Measurements from ENCODE around the gene ZNF701.
"Not testable (repeated sequence)": the region's sequence is repeated elsewhere in the genome, so short reads cannot be mapped to it uniquely, and the experiment has no call there.

The ZNF701 gene
- 48.2 to 50.7 reads per million in 2 donors for total RNA-seq

DNA sequence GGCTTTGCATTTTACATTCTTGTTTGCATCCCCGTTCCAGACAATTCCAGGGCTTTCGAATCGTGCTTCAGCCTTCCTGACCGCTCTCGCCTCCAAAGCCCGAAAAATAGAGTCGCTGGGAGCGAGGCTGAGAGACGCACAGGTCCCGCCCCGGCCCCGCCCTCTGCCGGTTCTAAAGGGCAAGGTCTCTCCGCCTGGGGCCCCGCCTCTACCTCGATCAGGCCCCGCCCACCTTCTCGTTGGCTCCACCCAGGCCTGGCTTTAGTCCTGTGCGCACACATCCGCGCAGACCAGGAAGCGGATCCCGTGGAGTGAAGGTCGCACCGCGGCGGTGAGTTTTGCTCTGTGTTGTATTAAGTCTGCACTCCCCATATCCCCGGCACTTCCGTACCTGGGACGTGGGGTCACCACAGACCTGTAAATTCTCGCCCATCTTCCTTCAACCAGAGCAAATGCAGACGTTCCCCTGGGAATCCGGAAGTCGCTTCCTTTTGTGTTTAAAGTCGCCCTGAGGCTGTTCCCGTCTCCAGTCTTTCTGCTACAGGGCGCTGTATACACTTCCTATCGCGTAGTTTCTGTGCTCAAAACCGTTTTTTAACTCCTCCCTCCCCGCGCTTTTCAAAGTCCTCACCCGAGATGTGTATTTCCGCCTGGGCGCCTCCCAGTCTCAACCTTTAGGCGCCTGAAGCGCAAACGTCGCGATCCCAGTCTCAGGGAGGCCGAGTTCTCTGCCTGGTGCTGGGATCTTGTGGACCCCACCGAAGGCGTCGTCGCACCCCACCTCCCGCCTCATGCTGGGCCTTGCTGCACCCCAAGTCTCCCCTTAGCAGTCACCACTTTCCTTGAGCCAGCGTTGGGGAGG, at the start of gene ZNF701:
ZNF701 (plus strand) TSS at position 288 of the 862 bp plus-strand sequence. CDS start 3,861 bp downstream, outside the sequence.
- DNase-seq: peak; percentile 84

DNA sequence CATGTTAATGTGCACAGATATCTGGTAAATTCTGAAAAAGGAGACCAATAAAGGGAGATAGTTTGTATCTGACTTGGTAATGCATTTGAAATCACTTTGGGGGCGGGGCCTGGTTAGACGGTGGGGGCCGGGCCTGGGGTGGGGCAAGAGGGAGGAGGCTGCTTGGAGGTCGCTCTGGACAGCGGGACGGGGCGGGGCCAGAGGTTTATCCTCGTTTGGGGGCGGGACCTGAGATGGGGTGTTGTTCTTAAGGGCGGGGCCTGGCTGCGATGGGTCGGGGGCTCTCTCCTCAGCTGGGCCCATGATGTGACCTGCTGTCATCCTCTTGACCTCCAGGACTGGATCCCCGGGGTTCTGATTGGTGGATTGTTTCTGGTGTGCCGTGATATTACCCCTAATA, 47.5 kb upstream of the ZNF701 start:
- no peak for DNase-seq

DNA sequence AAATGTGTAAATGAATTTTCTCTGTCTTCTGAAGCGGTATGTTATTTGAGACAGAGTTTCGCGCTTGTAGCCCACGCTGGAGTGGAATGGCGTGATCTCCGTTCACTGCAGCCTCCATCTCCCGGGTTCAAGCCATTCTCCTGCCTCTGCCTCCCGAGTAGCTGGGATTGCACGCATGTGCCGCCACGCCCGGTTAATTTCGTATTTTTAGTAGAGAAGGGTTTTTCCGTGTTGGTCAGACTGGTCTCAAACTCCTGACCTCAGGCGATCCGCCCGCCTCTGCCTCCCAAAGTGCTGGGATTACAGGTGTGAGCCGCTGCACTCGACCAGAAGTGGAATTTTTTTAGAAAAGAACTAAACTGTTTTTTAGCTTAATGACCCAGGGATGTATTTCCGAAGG, 46.0 kb upstream of the ZNF701 start:
- no peak for DNase-seq

DNA sequence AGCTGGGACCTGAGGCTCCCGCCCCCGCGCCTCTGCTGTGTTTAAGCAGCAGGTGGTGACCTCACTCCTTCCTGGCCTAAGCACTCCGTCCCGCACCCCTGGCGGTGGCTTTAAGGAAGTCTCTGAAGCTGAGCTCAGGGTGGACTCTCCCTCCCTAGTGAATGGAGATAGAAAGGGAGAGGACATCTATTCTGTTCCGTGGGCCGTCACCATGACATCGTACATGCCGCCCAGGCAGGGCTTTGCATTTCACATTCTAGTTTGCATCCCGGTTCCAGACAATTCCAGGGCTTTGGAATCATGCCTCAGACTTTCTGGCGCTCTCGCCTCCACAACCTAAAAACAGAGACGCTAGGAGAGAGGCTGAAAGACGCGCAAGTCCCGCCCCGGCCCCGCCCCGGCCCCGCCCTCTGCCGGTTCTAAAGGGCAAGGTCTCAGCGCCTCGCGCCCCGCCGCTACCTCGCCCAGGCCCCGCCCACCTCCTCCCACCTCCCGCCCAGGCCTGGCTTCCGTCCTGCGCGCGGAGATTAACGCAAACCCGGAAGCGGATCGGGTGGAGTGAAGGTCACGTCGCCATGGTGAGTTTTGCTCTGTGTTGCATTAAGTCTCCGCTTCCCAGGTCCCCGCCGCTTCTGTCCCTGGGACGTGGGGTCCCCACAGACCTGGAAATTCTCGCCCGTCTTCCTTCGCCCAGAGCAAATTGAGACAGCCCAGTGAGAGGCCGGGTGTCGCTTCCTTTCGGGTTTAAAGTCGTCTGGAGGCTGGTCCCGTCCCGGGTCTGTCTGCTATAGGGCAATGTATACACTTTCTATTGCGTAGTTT, 42.7 kb upstream of the ZNF701 start, which contains the start of gene ZNF808:
ZNF808 (plus strand) TSS at position 535 of the 822 bp plus-strand sequence. CDS start 15,617 bp downstream, outside the sequence.
- DNase-seq: peak; percentile 98

DNA sequence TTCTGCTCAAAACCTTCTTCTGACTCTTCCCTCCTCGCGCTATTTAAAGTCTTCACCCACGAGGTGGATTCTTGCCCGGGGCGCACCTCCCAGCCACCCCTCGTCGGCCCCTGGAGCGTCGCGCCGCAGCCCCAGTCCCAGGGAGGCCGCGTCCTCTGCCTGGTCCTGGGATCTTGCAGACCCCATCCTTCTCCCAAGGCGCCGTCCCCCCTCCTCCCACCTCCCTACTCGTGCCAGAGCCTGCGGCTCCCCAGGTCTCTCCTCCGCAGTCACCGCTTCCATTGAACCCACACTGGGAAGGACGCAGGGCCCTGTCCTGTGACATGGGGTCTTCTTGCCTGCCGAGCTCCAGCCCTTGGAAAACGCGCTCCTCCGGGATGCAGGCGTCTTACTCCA, 42.1 kb upstream of the ZNF701 start:
- DNase-seq: no peak

DNA sequence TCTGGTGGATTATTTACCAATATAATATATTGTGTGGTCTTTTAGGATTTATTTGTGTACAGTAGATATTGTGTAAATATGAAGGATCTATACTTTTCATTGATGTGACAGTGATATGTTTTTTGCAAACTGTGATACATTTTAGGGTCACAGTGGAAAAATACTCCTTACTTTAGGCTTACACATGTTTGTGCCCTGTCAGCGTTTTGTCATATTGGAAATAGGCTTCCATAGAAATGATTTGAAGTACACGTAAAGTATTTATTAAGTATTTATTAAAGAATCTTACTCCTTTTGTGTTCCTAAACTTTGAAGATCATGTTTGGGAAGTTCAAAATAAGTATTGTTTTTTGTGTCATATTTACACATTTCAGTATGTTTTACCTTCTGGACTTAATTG, 37.6 kb upstream of the ZNF701 start:
- no peak for DNase-seq

DNA sequence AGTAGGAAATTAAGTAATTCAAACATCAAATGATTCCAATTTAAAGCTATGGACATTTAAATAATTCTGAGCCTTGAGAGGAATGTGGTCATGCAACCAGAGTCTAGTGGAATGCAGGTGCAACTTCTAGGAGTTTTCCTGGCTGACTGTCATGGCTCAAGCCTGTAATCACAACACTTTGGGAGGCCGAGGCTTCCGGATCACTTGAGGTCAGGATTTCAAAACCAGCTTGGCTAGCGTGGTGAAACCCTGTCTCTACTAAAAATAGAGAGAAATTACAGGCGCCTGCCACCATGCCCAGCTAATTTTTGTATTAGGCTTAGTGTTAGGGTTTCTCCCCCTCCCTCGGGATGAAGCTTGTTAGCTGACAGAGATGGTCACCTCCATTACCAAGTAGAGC, 36.2 kb upstream of the ZNF701 start:
- no peak for DNase-seq

DNA sequence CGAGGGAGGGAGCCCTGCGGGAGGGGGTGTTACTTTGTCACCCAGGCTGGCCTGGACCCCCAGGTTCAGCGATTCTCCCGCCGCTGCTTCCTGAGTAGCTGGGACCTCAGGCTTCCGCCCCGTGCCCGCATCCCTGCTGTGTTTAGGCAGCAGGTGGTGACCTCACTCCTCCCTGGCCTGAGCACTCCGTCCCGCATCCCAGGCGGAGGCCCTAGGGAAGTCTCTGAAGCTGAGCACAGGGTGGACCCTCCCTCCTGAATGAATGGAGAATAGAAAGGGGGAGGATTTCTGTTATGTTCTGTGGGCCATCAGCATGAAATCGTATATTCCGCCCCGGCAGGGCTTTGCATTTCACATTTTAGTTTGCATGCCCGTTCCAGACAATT, 34.7 kb upstream of the ZNF701 start:
- DNase-seq: not testable (repeated sequence)

DNA sequence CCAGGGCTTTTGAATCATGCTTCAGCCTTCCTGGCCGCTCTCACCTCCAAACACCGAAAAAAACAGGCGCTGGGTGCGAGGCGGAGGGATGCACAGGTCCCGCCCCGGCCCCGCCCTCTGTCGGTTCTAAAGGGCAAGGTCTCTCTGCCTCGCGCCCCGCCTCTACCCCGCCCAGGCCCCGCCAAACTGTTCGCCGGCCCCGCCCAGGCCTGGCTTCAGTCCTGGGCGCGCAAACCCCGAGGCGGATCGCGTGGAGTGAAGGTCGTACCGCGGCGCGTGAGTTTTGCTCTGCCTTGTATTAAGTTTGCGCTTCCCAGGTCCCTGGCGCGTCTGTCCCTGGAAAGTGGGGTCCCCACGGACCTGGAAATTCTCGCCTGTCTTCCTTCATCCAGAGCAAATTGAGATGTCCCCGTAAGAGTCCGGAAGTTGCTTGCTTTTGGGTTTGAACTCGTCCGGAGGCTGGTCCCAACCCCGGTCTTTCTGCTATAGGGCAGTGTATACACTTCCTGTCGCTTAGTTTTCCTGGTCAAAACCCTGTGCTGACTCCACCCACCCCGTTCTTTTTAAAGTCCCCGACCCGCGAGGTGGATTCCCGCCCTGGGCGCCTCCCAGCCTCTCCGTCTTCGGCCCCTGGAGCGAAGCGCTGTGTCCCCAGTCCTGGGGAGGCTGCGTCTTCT, 34.2 kb upstream of the ZNF701 start:
- DNase-seq: peak; percentile 76

DNA sequence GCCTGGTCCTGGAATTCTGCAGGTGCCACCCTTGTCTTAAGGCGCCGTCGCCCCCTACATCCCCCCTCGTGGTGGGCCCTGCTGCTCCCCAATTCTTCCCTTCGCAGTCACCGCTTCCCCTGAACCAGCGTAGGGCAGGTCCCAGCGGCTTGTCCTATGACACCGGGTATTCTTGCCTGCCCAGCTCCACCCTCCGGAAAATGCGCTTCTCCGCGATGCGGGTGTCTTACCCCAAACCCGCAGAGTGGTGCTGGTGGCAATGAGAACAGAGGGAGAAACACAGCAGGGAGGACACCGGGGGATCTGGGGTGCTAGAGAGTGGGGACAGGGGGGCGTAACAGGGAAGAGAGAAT, 33.7 kb upstream of the ZNF701 start:
- peak; percentile 32 for DNase-seq

DNA sequence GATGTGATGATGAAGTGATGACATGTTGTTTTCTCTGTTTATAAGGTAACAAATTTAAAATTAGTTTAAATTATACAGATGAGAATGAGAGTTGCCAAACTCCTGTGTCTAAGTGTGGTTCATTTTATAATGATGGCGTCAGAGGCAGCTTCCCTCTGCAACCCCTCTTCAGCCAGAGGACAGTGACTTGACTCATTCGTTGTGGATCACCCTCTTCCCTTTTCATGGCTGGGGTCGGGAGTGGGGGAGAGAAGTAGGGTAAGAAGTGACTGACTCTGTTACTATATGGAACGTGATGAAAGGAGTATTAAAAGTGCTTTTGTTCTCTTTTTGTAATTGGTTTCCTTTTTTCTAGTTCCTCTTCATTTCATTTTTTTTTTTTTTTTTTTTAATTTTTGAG, 31.3 kb upstream of the ZNF701 start:
- DNase-seq: not testable (repeated sequence)

DNA sequence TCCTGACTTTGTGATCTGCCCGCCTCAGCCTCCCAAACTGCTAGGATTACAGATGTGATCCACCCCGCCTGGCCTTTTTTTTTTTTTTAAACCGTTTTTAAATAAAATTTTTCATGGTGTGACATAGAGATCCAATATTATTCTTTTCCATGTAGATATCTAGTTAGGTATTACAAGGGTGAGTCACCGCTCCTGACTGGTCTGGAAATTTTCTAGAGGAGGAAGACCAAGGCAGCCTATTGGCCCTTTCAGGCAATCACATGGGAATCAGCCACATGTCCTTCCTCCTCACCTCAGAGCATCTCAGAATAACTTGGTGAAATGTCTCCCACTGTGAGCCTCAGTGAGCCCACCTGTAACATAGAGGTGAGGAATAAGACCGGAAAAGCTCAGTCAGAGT, 28.9 kb upstream of the ZNF701 start:
- DNase-seq: not testable (repeated sequence)

DNA sequence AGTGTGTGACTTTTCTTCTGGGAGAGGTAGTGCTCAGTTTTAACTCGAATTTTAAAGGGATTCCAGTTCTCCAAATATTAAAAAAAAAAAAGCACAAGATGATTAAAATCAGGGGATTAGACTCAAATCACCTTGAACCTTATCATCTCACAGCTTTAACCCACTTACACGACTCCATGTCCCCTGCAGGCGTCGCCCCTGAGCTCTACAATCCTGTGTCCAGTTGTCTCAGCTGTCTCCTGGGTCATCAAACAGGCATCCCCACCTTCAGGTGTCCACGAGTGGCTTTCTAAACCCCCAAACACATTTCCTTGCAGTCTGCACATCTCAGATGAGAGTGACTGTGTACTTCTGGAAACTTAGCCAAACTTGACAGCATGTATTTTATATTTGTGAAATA, 28.5 kb upstream of the ZNF701 start:
- DNase-seq: no peak

DNA sequence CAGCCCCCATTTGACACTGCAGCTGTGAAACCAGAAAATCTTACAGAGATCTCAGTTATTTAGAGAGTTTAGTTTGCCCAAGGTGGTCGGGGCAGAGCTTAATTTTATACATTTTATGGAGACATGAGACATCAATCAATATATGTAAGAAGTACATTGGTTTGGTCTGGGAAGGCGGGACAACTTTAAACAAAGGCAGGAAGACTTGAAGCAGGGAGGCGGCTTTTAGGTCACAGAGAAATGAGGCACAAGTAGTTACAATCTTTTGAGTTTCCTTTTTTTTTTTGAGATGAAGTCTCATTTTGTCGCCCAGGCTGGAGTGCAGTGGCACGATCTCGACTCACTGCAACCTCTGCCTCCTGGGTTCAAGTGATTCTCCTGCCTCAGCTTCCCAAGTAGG, 27.5 kb upstream of the ZNF701 start:
- DNase-seq: not testable (repeated sequence)

DNA sequence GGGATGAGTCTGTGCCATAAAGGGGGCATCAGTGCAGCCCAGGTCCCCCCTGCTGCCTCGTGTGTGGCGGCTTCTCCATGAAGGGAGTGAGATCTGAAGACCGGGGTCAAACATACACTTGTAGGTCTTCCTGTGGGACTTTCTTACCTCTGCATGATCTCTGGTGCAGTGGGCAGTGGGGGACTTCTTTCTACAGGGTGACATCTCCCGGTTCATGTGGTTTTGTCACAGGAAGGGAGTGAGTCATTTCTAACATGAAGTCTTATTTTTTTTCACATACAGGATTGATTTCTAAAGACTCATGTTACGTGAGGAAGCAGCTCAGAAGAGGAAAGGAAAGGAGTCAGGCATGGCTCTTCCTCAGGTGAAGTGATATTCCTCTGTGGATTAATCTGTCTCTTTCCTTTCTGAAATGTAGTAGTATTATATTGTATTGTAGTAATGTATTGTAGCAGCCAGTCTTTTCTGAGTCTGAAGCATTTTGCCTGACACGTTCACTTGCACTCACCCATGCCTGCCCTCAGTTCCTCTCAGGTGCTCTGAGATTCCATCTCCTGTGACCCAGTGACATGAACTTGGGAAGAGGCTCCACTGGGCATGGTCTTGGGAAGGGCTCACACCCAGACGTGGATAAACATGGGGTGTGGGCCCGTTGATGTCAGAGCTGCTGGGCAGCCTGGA, 27.0 kb upstream of the ZNF701 start:
- DNase-seq: no peak

DNA sequence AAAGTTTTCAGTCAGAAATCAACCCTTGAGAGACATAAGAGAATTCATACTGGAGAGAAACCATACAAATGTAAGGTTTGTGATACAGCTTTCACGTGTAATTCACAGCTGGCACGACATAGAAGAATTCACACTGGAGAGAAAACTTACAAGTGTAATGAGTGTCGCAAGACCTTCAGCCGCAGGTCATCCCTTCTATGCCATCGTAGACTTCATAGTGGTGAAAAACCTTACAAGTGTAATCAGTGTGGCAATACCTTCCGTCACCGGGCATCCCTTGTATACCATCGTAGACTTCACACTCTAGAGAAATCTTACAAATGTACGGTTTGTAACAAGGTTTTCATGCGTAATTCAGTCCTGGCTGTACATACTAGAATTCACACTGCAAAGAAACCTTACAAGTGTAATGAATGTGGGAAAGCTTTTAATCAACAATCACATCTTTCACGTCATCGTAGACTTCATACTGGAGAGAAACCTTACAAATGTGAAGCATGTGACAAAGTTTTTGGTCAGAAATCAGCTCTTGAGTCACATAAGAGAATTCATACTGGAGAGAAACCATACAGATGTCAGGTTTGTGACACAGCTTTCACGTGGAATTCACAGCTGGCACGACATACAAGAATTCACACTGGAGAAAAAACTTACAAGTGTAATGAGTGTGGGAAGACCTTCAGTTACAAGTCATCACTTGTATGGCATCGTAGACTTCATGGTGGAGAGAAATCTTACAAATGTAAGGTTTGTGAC, 15.7 kb upstream of the ZNF701 start:
- DNase-seq: no peak

DNA sequence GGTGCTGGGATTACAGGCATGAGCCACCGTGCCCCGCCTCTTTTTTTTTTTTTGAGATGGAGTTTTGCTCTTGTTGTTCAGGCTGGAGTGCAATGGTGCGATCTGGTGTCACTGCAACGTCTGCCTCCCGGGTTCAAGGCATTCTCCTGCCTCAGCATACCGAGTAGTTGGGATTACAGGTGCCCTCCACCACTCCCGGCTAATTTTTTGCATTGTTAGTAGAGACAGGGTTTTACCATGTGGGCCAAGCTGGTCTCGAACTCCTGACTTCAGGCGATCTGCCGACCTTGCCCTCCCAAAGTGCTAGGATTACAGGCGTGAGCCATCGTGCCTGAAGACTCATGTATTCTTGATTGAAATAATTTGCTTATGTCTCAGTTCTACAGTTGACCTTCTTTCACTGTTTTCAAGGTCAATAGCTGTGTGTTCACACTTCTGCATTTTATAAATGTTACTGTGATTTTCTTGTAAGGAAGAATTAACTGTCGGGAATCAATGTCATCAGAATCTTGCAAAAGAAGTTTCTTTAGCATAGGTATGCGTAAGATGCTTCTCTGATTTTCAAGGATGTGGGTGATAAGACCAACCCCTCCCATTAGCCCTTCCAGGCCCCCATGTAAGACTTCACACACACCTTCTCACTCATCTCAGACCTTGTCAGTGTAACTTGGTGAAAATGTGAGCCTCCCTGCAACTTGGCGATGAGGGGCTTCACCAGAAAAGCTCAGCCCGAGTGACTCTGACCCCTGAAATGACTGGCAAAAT, 12.7 kb upstream of the ZNF701 start:
- DNase-seq: no peak

DNA sequence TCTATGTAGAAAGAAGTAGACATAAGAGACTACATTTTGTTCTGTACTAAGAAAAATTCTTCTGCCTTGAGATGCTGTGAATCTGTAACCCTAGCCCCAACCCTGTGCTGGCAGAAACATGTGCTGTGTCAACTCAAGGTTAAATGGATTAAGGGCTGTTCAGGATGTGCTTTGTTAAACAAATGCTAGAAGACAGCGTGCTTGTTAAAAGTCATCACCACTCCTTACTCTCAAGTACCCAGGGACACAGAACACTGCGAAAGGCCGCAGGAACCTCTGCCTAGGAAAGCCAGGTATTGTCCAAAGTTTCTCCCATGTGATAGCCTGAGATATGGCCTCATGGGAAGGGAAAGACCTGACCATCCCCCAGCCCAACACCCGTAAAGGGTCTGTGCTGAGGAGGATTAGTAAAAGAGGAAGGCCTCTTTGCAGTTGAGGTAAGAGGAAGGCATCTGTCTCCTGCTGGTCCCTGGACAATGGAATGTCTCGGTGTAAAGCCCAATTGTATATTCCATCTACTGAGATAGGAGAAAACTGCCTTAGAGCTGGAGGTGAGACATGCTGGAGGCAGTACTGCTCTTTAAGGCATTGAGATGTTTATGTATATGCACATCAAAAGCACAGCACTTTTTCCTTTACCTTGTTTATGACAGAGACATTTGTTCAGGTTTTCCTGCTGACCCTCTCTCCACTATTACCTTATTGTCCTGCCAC, 11.2 kb upstream of the ZNF701 start:
- DNase-seq: not testable (repeated sequence)

DNA sequence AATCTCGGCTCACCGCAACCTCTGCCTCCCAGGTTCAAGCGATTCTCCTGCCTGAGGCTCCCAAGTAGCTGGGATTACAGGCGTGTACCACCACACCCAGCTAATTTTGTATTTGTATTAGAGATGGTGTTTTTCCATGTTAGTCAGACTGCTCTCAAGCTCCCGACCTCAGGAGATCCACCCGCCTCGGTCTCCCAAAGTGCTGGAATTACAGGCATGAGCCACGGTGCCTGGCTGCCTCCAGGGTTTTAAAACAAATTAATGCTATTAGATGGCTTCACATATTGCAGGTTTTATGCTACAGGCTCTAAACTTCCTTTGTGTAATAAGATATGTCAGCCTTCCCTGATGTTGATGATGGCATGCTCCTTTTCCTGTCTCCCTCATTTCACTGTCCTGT, 8.5 kb upstream of the ZNF701 start:
- not testable (repeated sequence) for DNase-seq

DNA sequence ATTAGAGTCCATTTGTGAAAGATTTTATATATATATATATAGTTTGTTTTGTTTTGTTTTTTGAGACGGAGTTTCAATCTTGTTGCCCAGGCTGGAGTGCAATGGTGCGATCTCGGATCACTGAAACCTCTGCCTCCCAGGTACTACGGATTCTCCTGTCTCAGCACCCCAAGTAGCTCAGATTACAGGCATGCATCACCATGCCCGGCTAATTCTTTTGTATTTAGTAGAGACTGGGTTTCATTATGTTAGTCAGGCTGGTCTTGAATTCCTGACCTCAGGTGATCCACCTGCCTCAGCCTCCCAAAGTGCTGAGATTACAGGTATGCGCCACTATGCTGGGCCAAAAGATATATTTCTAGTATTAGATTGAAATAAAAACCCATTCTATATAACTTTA, 4.0 kb upstream of the ZNF701 start:
- DNase-seq: no peak

Measured in activated gamma-delta T cell (primary cell).